Pancreas (tissue), 10 donors: ENCODE data around the gene NRGN. TPM values are rescaled to one million over a fixed set of nuclear protein-coding genes. Genes with fewer than 3 reads are reported as not detected.
A peak's percentile ranks its signal among the peaks of the same experiment; 100 is the strongest.

ENCODE experiments used
- ATAC-seq, 4 donors: fragments of 200-7000 bp; cut with Tn5 transposase; one replicate each; pipeline versions ENCODE4 v1.8.0 to v1.9.1; 2020; ENCODE audit warnings: mild to moderate bottlenecking in 4 of 4, moderate library complexity in 4 of 4
- DNase-seq, 6 donors: peaks; one replicate each; pipeline ENCODE4 v3.0.0-alpha.2; 2020
- FAIRE-seq: peaks from 2 replicates; lab custom pipeline; 2012; peaks lifted over from hg19 to GRCh38; lab: Jason Lieb, UNC
- H3K27ac ChIP-seq, 4 donors: fragments of 200-600 bp; sonication (generic); 1 replicate in 3 of 4; 2 replicates in 1 of 4; pipeline versions ENCODE4 v1.5.0 to v1.8.0; 2020
- H3K27me3 ChIP-seq, 4 donors: fragments of 200-600 bp; one replicate each; pipeline ENCODE4 v1.8.0; 2021
- H3K36me3 ChIP-seq, 3 donors: fragments of 200-600 bp; sonication (generic) in 1 of 3; one replicate each; pipeline versions ENCODE4 v1.5.0 to v1.8.0; 2020 to 2021
- H3K4me1 ChIP-seq, 3 donors: fragments of 200-600 bp; one replicate each; pipeline ENCODE4 v1.8.0; 2021
- H3K4me3 ChIP-seq, 4 donors: fragments of 200-600 bp; sonication (generic) in 2 of 4; one replicate each; pipeline versions ENCODE4 v1.5.0 to v1.8.0; 2020 to 2021
- H3K9me3 ChIP-seq, 4 donors: fragments of 200-600 bp; one replicate each; pipeline ENCODE4 v1.8.0; 2021
- WGBS, 2 donors: extraction: QIAGEN DNeasy Blood & Tissue Kit; methylation state at CpG; one replicate each; pipeline ENCODE4 v1.1.7; 2013; 5-methylcytosine and 5-hydroxymethylcytosine counted together
- intact Hi-C, 3 donors: fragments of 100-400 bp; cut with DNase I; formaldehyde crosslinking; loops; one replicate each; pipeline versions ENCODE4 v1.11.1 to v1.14.2; 2022
- polyA plus RNA-seq, 2 donors: library from polyadenylated mRNA; stranded (reverse); fragments of 200-250 nt; gene quantifications; one replicate each; pipeline ENCODE4 v1.2.3, GENCODE V29; 2013
- total RNA-seq, 6 donors: library from RNA; stranded (reverse); fragmentation: NEBNext Ultra II Directional in 4 of 6; extraction: Animal tissue kit (Norgen Biotek cat#: 25700) in 4 of 6; gene quantifications; one replicate each; pipeline versions ENCODE4 v1.2.1 to v1.2.4, GENCODE V29; 2021 to 2023
- TF ChIP-seq, protein P1 (sequence below), 4 donors: fragments of 200-600 bp; sonication (generic) in 3 of 4; IDR thresholded peaks; one replicate each; pipeline versions ENCODE4 v1.5.0 to v1.8.0; 2021; ENCODE audit warnings: antibody characterized with exemption in 4 of 4
- donor health status: healthy with polysubstance abuse.
- donor health status: DM: no; HTN: no; CAD: no; lungs with moderate emphysema.
- donor health status: DM: no; HTN: no; CAD: no.
- donor health status: control.
- donor health status: control.
- donor health status: Bipolar disorder and iron deficiency.
- donor health status: DM: yes; HTN: yes; CAD: no.
- donor health status: DM: no; HTN: no; CAD: no.
- donor health status: DM: no; HTN: no; CAD: no.
- donor health status: DM: yes; HTN: yes; CAD: no.

Gene NRGN
- total and polyA plus RNA-seq, 8 donors: 0.24 to 3.7 (median 1.5) TPM; not detected in 1

DNA sequence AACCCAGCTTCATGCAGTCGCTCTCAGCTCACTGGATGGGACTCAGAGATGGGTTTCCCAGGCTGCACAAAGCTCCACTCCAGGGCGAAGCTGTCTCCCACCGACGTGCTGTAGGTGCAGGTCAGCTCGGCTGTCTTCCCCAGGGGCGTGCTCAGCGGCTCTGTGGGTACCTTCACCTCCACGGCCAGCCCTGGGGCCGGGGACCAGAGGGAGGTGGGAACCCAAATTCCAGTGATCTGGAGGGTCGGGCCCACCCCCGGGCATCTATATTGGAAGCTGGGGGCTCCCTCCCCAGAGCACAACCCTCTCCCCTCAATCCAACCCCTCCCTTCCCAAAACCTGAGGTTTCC is 11.6 kb downstream of the NRGN start:
- Histone ChIP-seq H3K27me3 (peaks cover 0 to 3% (median 0%) of the 10 kb centered on the region in 4 donors), H3K27ac (no peak overlapping the region), H3K4me1 (no peaks in the 10 kb centered on the region), H3K4me3 (no peak overlapping the region), H3K36me3 (no peaks in the 10 kb centered on the region), H3K9me3 (no peaks in the 10 kb centered on the region)
- DNase-seq (no peak), FAIRE-seq (no peak), ATAC-seq (no peak)
- TF ChIP-seq, protein P1, sequence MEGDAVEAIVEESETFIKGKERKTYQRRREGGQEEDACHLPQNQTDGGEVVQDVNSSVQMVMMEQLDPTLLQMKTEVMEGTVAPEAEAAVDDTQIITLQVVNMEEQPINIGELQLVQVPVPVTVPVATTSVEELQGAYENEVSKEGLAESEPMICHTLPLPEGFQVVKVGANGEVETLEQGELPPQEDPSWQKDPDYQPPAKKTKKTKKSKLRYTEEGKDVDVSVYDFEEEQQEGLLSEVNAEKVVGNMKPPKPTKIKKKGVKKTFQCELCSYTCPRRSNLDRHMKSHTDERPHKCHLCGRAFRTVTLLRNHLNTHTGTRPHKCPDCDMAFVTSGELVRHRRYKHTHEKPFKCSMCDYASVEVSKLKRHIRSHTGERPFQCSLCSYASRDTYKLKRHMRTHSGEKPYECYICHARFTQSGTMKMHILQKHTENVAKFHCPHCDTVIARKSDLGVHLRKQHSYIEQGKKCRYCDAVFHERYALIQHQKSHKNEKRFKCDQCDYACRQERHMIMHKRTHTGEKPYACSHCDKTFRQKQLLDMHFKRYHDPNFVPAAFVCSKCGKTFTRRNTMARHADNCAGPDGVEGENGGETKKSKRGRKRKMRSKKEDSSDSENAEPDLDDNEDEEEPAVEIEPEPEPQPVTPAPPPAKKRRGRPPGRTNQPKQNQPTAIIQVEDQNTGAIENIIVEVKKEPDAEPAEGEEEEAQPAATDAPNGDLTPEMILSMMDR (IDR thresholded peaks at IDR 0.05): no peak
- 67 to 74% methylated on average over 11 of the region's 11 CpGs for WGBS, 2 donors
- intact Hi-C loops: loop anchor here in 1 of 3 donors (10.0 kb wide), 1 partner anchor 87 kb away; no protein-coding TSS in a partner anchor

- WGBS, 2 donors: 29 to 45% methylated on average over 29 to 42 of the region's 42 CpGs
- H3K27ac ChIP-seq: no peak within 1 kb of the TSS
- H3K36me3 ChIP-seq: no peaks in the 10 kb centered on the region
- no peak within 1 kb of the TSS for H3K4me3 ChIP-seq
- intact Hi-C loops: loop anchor here in 1 of 3 donors (10.0 kb wide), 1 partner anchor 87 kb away; no protein-coding TSS in a partner anchor
- no peaks in the 10 kb centered on the region for H3K9me3 ChIP-seq
- peaks cover 0 to 3% (median 0%) of the 10 kb centered on the region in 4 donors for H3K27me3 ChIP-seq
- ATAC-seq (peak in 2 of 4 donors; percentile 38 to 59), DNase-seq (peak in 1 of 6 donors; percentile 25), FAIRE-seq (no peak)
- TF ChIP-seq, protein P1 (IDR thresholded peaks at IDR 0.05): no peak
- no peaks in the 10 kb centered on the region for H3K4me1 ChIP-seq
Observed at GRCh38 chr11:124751741-124752470, 12.2 kb downstream of the NRGN start, which contains the start of gene VSIG2. Gene VSIG2, minus strand, starts transcription at chr11:124752255. Its CDS starts 118 bp downstream, at chr11:124752137.

GRCh38 chr11:124752471-124753102 is 12.8 kb downstream of the NRGN start:
- TF ChIP-seq, protein P1 (IDR thresholded peaks at IDR 0.05): no peak
- DNase-seq: no peak
- H3K9me3 ChIP-seq: no peaks in the 10 kb centered on the region
- no peak overlapping the region for H3K4me3 ChIP-seq
- peaks cover 0 to 4% (median 1%) of the 10 kb centered on the region in 4 donors for H3K27me3 ChIP-seq
- FAIRE-seq: no peak
- H3K36me3 ChIP-seq: no peaks in the 10 kb centered on the region
- ATAC-seq: no peak
- no peaks in the 10 kb centered on the region for H3K4me1 ChIP-seq
- 75 to 82% methylated on average over 10 of the region's 10 CpGs for WGBS, 2 donors
- no peak overlapping the region for H3K27ac ChIP-seq
- intact Hi-C loops: loop anchor here in 1 of 3 donors (10.0 kb wide), 1 partner anchor 88 kb away; no protein-coding TSS in a partner anchor

- Histone ChIP-seq H3K4me3 (no peak overlapping the region), H3K27me3 (peaks cover 0 to 7% (median 1%) of the 10 kb centered on the region in 4 donors), H3K9me3 (no peaks in the 10 kb centered on the region), H3K4me1 (peaks cover 0 to under 1% (median 0%) of the 10 kb centered on the region in 3 donors), H3K36me3 (no peaks in the 10 kb centered on the region), H3K27ac (no peak overlapping the region)
- ATAC-seq (no peak), DNase-seq (no peak), FAIRE-seq (no peak)
- TF ChIP-seq, protein P1 (IDR thresholded peaks at IDR 0.05): no peak
- intact Hi-C loops: loop anchor here in 1 of 3 donors (10.0 kb wide), 1 partner anchor 88 kb away; no protein-coding TSS in a partner anchor
Observed at GRCh38 chr11:124753205-124753604, 13.5 kb downstream of the NRGN start.
